Measurements from ENCODE around the gene RORC. TPM values are rescaled to one million over a fixed set of nuclear protein-coding genes. Genes with fewer than 3 reads are reported as not detected.

The RORC gene
- total and polyA plus RNA-seq, 8 donors: 11.9 to 36.7 (median 23.1) TPM

DNA sequence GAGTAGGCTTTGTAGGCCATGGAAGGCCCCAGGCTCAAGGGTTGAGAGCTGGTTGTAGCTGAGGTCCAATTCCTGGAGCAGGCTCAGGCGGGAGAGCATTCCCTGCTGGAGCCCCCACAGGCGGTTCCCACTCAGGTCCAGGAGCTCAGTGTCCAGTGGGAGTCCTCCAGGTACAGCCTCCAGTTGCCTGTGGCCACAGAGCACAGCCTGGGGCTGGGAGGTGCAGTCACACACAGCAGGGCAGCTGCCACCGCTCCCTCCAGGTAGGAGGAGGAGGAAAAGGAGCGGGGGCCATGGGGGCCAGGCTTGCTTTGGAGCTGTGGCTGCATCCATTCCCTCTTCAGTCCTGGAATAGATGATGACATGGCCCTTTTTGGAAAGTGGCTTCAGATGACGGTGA is 29.2 kb downstream of the RORC start:
- H3K4me3 ChIP-seq: no peak overlapping the region
- ATAC-seq: no peak
- DNase-seq: peak in 1 of 6 donors; percentile 69
- H3K4me1 ChIP-seq: no peaks in the 10 kb centered on the region
- WGBS, 2 donors: 94% methylated on average over 5 of the region's 5 CpGs
- TF ChIP-seq, protein P1, sequence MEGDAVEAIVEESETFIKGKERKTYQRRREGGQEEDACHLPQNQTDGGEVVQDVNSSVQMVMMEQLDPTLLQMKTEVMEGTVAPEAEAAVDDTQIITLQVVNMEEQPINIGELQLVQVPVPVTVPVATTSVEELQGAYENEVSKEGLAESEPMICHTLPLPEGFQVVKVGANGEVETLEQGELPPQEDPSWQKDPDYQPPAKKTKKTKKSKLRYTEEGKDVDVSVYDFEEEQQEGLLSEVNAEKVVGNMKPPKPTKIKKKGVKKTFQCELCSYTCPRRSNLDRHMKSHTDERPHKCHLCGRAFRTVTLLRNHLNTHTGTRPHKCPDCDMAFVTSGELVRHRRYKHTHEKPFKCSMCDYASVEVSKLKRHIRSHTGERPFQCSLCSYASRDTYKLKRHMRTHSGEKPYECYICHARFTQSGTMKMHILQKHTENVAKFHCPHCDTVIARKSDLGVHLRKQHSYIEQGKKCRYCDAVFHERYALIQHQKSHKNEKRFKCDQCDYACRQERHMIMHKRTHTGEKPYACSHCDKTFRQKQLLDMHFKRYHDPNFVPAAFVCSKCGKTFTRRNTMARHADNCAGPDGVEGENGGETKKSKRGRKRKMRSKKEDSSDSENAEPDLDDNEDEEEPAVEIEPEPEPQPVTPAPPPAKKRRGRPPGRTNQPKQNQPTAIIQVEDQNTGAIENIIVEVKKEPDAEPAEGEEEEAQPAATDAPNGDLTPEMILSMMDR (IDR thresholded peaks at IDR 0.05): no peak
- intact Hi-C loops (cut with DNase I): no loop called here
- no peak overlapping the region for H3K27ac ChIP-seq
- no peaks in the 10 kb centered on the region for H3K9me3 ChIP-seq
- no peaks in the 10 kb centered on the region for H3K27me3 ChIP-seq
- no peak for FAIRE-seq
- no peaks in the 10 kb centered on the region for H3K36me3 ChIP-seq

DNA sequence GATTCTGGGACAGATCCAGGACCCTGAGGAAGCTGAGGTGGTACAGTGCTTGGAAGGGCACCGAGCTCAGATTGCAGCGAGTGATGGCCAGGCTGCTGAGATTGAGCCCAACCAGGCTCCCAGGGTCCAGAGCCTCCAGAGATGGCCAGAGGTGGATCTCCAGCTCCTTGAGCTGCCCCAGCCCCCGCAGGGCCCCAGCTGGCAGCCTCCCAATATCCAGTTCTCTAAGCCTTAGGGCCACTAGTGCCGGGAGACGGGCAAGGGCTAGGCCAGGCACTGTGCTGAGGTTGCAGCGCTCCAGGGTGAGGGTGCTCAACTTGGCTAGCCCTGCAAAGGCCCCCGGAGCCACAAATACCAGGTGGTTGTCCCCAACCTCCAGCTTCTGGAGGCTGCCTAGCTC is 29.8 kb downstream of the RORC start:
- Histone ChIP-seq H3K27ac (no peak overlapping the region), H3K4me1 (no peaks in the 10 kb centered on the region), H3K9me3 (no peaks in the 10 kb centered on the region), H3K4me3 (no peak overlapping the region), H3K27me3 (no peaks in the 10 kb centered on the region), H3K36me3 (no peaks in the 10 kb centered on the region)
- intact Hi-C loops (cut with DNase I): no loop called here
- peak in 1 of 6 donors; percentile 44 for DNase-seq
- FAIRE-seq: no peak
- TF ChIP-seq, protein P1 (IDR thresholded peaks at IDR 0.05): no peak
- WGBS, 2 donors: 89 to 90% methylated on average over 7 of the region's 7 CpGs
- ATAC-seq: no peak

DNA sequence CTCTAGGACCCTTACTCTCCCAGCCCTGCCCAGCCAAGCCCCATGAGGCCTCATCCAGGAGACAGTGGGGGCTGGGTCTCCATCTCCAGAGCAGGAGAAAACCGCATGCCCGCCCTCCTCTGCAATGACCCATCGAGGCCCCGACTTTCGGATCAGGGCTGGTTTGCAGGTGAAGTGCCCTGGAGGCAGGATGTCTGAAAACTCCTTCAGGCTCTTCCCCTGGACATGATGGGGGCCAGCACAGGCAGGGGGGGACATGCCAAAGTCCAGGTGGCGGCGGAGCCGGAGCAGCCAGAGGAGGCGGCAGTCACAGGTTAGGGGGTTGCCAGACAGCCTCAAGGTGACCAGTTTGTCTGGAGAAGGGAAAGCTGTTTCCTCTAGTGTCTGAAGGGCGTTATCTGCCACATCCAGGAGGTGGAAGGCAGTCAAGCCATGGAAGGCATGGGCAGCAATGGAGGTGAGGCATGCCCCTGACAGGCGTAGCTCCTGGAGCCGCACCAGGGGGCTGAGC is 30.2 kb downstream of the RORC start:
- no peak for DNase-seq
- TF ChIP-seq, protein P1 (IDR thresholded peaks at IDR 0.05): no peak
- Histone ChIP-seq H3K27ac (no peak overlapping the region), H3K36me3 (no peaks in the 10 kb centered on the region), H3K4me1 (no peaks in the 10 kb centered on the region), H3K27me3 (no peaks in the 10 kb centered on the region), H3K9me3 (no peaks in the 10 kb centered on the region), H3K4me3 (no peak overlapping the region)
- WGBS, 2 donors: 92 to 93% methylated on average over 12 of the region's 12 CpGs
- no peak for FAIRE-seq
- no peak for ATAC-seq
- intact Hi-C loops (cut with DNase I): no loop called here

DNA sequence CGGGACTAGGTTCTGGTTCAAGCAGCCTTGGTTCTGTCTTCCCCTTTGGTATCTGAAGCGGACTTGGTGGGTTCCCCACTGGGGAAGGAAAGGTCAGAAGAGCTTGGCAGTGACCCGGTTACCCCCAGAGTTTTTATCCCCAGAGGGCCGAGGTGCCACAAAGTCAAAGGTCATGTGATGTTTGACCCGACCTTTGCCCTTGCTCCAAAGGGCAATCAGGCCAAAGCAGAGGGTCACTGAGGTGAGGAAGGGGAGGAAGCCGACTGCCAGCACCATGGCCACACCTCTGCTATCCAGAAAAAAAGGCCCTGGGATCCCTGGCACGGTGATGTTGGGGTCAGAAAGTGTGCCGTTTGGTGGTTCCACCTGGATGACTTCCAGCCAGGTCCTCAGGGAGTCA is 30.8 kb downstream of the RORC start:
- Histone ChIP-seq H3K27ac (no peak overlapping the region), H3K36me3 (no peaks in the 10 kb centered on the region), H3K4me3 (no peak overlapping the region), H3K4me1 (no peaks in the 10 kb centered on the region), H3K9me3 (no peaks in the 10 kb centered on the region), H3K27me3 (no peaks in the 10 kb centered on the region)
- 66 to 76% methylated on average over 8 of the region's 8 CpGs for WGBS, 2 donors
- DNase-seq (no peak), ATAC-seq (no peak), FAIRE-seq (no peak)
- TF ChIP-seq, protein P1 (IDR thresholded peaks at IDR 0.05): no peak
- intact Hi-C loops (cut with DNase I): no loop called here

DNA sequence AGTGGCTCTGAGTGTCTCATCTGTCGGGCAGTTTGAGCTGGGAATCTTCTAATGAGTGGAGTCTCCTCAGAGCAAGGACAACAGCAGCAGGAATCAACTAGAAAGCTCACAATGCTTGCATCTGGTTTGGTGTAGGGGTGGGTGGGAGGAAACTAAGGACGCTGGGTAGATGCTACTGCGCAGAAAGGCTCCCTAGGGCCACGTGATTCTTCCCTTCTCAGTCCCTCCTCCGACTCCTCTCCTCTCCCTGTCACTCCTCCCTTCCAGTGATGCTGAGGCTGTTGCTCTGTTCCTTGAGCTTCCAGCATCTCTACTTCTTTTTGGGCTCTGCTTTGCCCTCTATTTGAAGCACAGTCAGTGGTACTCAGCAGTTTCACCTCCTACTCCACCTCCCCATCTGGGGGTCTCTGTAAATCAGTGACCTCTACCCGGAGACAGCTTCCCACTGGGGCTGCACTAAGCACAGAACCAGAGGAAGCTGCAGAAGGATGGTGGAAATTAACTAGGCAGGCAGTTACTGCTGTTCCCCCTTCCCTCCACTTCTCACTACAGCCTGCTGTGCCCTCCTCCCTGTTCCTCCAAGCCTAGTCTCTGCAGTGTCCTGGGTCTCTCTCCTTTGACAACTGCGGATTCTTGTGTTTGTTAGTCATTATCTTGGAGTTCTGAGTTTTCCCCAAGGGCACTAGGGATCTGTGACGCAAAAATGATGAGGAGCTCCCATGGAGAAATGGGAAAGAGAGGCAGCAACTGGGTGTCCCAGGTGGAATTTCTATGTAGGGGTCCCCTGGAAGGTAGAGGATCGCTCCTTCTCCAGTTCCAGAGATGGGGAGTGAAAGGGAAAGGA is 32.2 kb downstream of the RORC start:
- H3K27ac ChIP-seq: no peak overlapping the region
- no peaks in the 10 kb centered on the region for H3K9me3 ChIP-seq
- TF ChIP-seq, protein P1 (IDR thresholded peaks at IDR 0.05): no peak
- no peaks in the 10 kb centered on the region for H3K27me3 ChIP-seq
- no peak for FAIRE-seq
- no peaks in the 10 kb centered on the region for H3K4me1 ChIP-seq
- DNase-seq: no peak
- intact Hi-C loops (cut with DNase I): no loop called here
- H3K36me3 ChIP-seq: no peaks in the 10 kb centered on the region
- 63 to 64% methylated on average over 9 of the region's 9 CpGs for WGBS, 2 donors
- ATAC-seq: no peak
- no peak overlapping the region for H3K4me3 ChIP-seq

Data from pancreas (tissue), 10 donors.